Measurements from ENCODE around the gene KRT3. TPM values are rescaled to one million over a fixed set of nuclear protein-coding genes. Genes with fewer than 3 reads are reported as not detected.

KRT3 gene
- total RNA-seq, 1 donor from 2014 or later = not detected

- Mint-ChIP-seq H3K27me3 (ENCODE audit: unreplicated experiment) (peaks cover 5% of the 10 kb centered on the region), H3K4me1 (ENCODE audit: unreplicated experiment) (no peaks in the 10 kb centered on the region), H3K4me3 (ENCODE audit: unreplicated experiment) (no peak overlapping the region), H3K36me3 (ENCODE audit: low read depth, unreplicated experiment) (no peaks in the 10 kb centered on the region), H3K9me3 (ENCODE audit: unreplicated experiment) (no peaks in the 10 kb centered on the region), H3K27ac (ENCODE audit: unreplicated experiment) (no peak overlapping the region)
- TF ChIP-seq, protein P1, sequence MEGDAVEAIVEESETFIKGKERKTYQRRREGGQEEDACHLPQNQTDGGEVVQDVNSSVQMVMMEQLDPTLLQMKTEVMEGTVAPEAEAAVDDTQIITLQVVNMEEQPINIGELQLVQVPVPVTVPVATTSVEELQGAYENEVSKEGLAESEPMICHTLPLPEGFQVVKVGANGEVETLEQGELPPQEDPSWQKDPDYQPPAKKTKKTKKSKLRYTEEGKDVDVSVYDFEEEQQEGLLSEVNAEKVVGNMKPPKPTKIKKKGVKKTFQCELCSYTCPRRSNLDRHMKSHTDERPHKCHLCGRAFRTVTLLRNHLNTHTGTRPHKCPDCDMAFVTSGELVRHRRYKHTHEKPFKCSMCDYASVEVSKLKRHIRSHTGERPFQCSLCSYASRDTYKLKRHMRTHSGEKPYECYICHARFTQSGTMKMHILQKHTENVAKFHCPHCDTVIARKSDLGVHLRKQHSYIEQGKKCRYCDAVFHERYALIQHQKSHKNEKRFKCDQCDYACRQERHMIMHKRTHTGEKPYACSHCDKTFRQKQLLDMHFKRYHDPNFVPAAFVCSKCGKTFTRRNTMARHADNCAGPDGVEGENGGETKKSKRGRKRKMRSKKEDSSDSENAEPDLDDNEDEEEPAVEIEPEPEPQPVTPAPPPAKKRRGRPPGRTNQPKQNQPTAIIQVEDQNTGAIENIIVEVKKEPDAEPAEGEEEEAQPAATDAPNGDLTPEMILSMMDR (IDR thresholded peaks at IDR 0.05; ENCODE audit: unreplicated experiment) = no peak
- DNase-seq (ENCODE audit: low spot score) = no peak
These were observed 4.4 kb downstream of the KRT3 start for GRCh38 chr12:52791271-52792184.

DNA sequence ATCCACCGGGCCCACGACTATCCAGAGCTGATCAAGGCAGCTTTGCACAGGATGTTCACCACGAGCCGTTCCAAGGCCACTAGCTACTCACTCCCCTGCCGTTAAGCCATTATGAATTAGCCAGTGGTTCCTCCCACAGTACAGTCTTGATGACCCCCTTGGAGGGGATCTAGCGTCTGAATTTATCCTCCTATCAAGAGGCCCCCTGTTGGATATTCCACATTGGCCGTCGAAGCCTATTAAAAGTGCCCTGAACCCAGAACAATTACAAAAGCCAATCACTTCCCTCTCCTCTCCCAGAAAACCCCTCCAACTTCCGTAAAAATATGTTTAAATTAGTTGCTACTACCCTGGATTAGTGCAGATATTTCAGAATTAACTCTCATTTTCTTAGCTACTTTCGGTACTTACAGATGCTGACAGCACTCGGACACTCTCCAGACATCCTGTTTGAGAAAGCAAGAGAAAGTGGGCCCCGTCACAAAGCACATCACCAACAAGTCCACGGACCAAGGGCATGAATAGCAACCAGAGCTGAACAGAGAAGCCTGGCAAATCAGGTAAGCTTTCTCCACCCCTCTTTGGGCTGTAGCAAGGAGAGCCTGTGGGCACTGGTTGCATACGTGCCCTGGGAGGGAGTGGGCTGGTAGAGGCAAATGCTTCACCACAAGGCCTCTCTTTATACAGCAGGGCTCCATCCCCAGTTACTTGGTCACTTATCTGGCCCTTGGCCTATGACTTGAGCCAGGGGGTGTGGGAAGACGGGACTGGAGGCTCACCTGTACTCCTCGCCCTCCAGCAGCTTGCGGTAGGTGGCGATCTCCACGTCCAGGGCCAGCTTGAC, 5.3 kb downstream of the KRT3 start:
- Mint-ChIP-seq H3K4me3 (ENCODE audit: unreplicated experiment) (no peak overlapping the region), H3K4me1 (ENCODE audit: unreplicated experiment) (no peaks in the 10 kb centered on the region), H3K27ac (ENCODE audit: unreplicated experiment) (peak overlapping the region; percentile 52), H3K27me3 (ENCODE audit: unreplicated experiment) (peaks cover 5% of the 10 kb centered on the region), H3K9me3 (ENCODE audit: unreplicated experiment) (no peaks in the 10 kb centered on the region), H3K36me3 (ENCODE audit: low read depth, unreplicated experiment) (no peaks in the 10 kb centered on the region)
- no peak for DNase-seq (ENCODE audit: low spot score)
- TF ChIP-seq, protein P1 (IDR thresholded peaks at IDR 0.05; ENCODE audit: unreplicated experiment) = no peak

- no peak overlapping the region for H3K4me3 Mint-ChIP-seq (ENCODE audit: unreplicated experiment)
- no peaks in the 10 kb centered on the region for H3K36me3 Mint-ChIP-seq (ENCODE audit: low read depth, unreplicated experiment)
These were observed 6.1 kb downstream of the KRT3 start for GRCh38 chr12:52789637-52790426.

GRCh38 chr12:52788876-52789636, 6.9 kb downstream of the KRT3 start:
- DNase-seq (ENCODE audit: low spot score) = no peak
- Mint-ChIP-seq H3K27me3 (ENCODE audit: unreplicated experiment) (peaks cover 7% of the 10 kb centered on the region), H3K4me1 (ENCODE audit: unreplicated experiment) (no peaks in the 10 kb centered on the region), H3K36me3 (ENCODE audit: low read depth, unreplicated experiment) (no peaks in the 10 kb centered on the region), H3K9me3 (ENCODE audit: unreplicated experiment) (no peaks in the 10 kb centered on the region), H3K27ac (ENCODE audit: unreplicated experiment) (no peak overlapping the region), H3K4me3 (ENCODE audit: unreplicated experiment) (no peak overlapping the region)
- TF ChIP-seq, protein P1 (IDR thresholded peaks at IDR 0.05; ENCODE audit: unreplicated experiment) = no peak

More at GRCh38 chr12:52789637-52790426, 6.1 kb downstream of the KRT3 start:
- TF ChIP-seq, protein P1 (IDR thresholded peaks at IDR 0.05; ENCODE audit: unreplicated experiment) = no peak
- Mint-ChIP-seq H3K27ac (ENCODE audit: unreplicated experiment) (no peak overlapping the region), H3K4me1 (ENCODE audit: unreplicated experiment) (no peaks in the 10 kb centered on the region), H3K27me3 (ENCODE audit: unreplicated experiment) (peaks cover 8% of the 10 kb centered on the region), H3K9me3 (ENCODE audit: unreplicated experiment) (no peaks in the 10 kb centered on the region)
- no peak for DNase-seq (ENCODE audit: low spot score)
